Right atrium auricular region (tissue), 2 donors: ENCODE data around the gene SMIM14. TPM values are rescaled to one million over a fixed set of nuclear protein-coding genes. Genes with fewer than 3 reads are reported as not detected.
A peak's percentile ranks its signal among the peaks of the same experiment; 100 is the strongest.

ENCODE experiments used
- DNase-seq: peaks from one replicate; pipeline ENCODE4 v3.0.0-alpha.2; 2019; ENCODE audit warnings: low spot score
- H3K27ac ChIP-seq, 2 donors: fragments of 200-600 bp; sonication (generic); 1 replicate in 1 of 2; 2 replicates in 1 of 2; pipeline ENCODE4 v1.5.1; 2016 to 2019
- H3K27me3 ChIP-seq, 2 donors: fragments of 200-600 bp; sonication (generic); one replicate each; pipeline versions ENCODE4 v1.5.1 to v1.6.0; 2017 to 2019
- H3K36me3 ChIP-seq: fragments of 200-600 bp; sonication (generic); one replicate; pipeline ENCODE4 v1.5.1; 2016
- H3K4me1 ChIP-seq, 2 donors: fragments of 200-600 bp; sonication (generic); one replicate each; pipeline versions ENCODE4 v1.5.1 to v1.6.0; 2017 to 2019
- H3K4me3 ChIP-seq, 2 donors: fragments of 200-600 bp; sonication (generic); 1 replicate in 1 of 2; 2 replicates in 1 of 2; pipeline ENCODE4 v1.5.1; 2017 to 2019; ENCODE audit warnings: mild to moderate bottlenecking in 1 of 2, moderate library complexity in 1 of 2
- H3K9me3 ChIP-seq, 2 donors: fragments of 200-600 bp; sonication (generic); one replicate each; pipeline ENCODE4 v1.5.1; 2019
- total RNA-seq, 2 donors: library from RNA; depleted of rRNA; stranded (reverse); fragments of >200 nt; gene quantifications; one replicate each; pipeline ENCODE4 v1.1.0, GENCODE V29; 2016
- TF ChIP-seq, protein P1 (sequence below), 2 donors: fragments of 200-600 bp; sonication (generic); IDR thresholded peaks; one replicate each; pipeline ENCODE4 v1.5.1; 2019; ENCODE audit warnings: antibody characterized with exemption in 2 of 2

Gene SMIM14
- total RNA-seq, 2 donors from 2014 or later: 15.2 to 16.6 TPM

DNA sequence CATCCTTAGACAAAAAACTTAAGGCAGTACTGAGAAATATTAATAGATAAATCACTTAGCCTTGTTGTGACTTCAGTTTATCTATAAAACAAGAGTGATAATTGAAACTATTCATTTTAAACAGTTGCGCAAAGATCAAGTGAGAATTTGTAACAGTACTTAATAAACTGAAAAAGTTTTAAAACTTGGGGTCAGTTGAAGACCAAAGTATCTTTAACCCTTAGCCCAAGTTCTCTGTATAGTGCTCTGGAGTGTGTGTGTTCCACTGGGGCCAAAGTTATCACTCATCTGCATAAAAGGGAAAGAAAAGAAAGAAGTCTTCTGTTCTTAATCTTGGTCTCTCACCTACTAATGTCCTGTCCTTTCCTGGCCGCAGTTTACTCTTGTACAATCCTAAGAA, 11.3 kb downstream of the SMIM14 start:
- no peaks in the 10 kb centered on the region for H3K9me3 ChIP-seq
- H3K36me3 ChIP-seq: no peaks in the 10 kb centered on the region
- DNase-seq: no peak
- no peak overlapping the region for H3K27ac ChIP-seq
- no peaks in the 10 kb centered on the region for H3K27me3 ChIP-seq
- TF ChIP-seq, protein P1, sequence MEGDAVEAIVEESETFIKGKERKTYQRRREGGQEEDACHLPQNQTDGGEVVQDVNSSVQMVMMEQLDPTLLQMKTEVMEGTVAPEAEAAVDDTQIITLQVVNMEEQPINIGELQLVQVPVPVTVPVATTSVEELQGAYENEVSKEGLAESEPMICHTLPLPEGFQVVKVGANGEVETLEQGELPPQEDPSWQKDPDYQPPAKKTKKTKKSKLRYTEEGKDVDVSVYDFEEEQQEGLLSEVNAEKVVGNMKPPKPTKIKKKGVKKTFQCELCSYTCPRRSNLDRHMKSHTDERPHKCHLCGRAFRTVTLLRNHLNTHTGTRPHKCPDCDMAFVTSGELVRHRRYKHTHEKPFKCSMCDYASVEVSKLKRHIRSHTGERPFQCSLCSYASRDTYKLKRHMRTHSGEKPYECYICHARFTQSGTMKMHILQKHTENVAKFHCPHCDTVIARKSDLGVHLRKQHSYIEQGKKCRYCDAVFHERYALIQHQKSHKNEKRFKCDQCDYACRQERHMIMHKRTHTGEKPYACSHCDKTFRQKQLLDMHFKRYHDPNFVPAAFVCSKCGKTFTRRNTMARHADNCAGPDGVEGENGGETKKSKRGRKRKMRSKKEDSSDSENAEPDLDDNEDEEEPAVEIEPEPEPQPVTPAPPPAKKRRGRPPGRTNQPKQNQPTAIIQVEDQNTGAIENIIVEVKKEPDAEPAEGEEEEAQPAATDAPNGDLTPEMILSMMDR (IDR thresholded peaks at IDR 0.05): no peak
- H3K4me3 ChIP-seq: no peak overlapping the region
- peaks cover 0 to 7% of the 10 kb centered on the region in 2 donors for H3K4me1 ChIP-seq

DNA sequence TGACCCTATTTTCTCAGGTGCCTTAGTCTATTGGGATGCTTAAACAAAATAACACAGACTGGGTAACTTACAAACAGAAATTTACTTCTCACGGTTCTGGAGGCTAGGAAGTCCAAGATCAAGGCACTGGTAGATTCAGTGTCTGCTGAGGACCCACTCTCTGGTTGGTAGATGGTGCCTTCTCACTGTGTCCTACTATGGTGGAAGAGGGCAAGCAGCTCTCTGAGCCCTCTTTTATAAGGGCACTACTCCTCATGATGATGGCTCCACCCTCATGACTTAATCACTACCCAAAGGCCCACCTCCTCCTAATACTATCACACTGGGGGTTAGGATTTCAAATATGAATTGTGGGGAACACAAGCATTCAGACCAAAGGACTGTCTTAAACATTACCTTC, 11.8 kb downstream of the SMIM14 start:
- H3K4me3 ChIP-seq: no peak overlapping the region
- no peak overlapping the region for H3K27ac ChIP-seq
- DNase-seq: no peak
- TF ChIP-seq, protein P1 (IDR thresholded peaks at IDR 0.05): no peak
- no peaks in the 10 kb centered on the region for H3K9me3 ChIP-seq
- no peaks in the 10 kb centered on the region for H3K27me3 ChIP-seq
- H3K4me1 ChIP-seq: peaks cover 0 to 12% of the 10 kb centered on the region in 2 donors
- H3K36me3 ChIP-seq: no peaks in the 10 kb centered on the region

DNA sequence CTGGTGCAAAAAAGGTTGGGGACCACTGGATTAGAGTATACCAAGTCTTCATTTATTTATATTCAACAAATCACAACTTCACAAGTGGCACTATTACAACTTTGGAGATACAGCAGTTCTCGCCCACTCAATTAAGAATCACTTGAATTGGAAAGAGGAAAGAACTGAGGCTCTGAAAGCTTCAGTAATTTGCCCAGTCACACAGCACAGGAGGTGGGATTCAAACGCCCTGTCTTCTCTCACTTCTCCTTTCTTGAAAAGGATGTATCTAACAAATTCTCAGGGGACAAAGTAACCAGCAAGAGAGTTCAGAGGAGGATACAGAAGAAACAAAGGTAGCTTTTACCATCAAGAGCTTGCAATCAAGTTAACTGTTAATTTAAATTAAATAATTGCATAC, 12.4 kb downstream of the SMIM14 start:
- Histone ChIP-seq H3K27ac (no peak overlapping the region), H3K4me3 (no peak overlapping the region), H3K27me3 (no peaks in the 10 kb centered on the region), H3K36me3 (no peaks in the 10 kb centered on the region), H3K4me1 (peaks cover 0 to 19% of the 10 kb centered on the region in 2 donors), H3K9me3 (no peaks in the 10 kb centered on the region)
- TF ChIP-seq, protein P1 (IDR thresholded peaks at IDR 0.05): no peak
- DNase-seq: no peak

DNA sequence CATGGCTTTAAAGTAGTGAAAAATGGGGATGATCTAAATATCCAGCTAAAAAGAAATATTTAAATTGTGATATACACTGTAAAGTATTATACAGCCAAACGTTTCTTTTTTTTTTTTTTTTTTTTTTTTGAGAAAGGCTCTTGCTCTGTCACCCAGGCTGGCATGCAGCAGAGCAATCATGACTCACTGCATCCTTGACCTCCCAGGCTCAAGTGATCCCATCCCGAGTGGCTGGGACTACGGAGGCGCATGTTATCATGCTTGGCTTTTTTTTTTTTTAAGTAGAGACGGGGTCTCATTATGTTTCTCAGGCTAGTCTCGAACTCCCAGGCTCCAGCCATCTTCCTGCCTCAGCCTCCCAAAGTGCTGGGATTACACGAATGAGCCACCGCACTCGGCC, 17.1 kb downstream of the SMIM14 start:
- Histone ChIP-seq H3K27ac (peak overlapping the region; percentile 65 to 76), H3K4me3 (no peak overlapping the region), H3K9me3 (no peaks in the 10 kb centered on the region), H3K36me3 (no peaks in the 10 kb centered on the region), H3K27me3 (no peaks in the 10 kb centered on the region), H3K4me1 (peaks cover 0 to 29% of the 10 kb centered on the region in 2 donors)
- DNase-seq: peak; percentile 73
- TF ChIP-seq, protein P1 (IDR thresholded peaks at IDR 0.05): no peak

DNA sequence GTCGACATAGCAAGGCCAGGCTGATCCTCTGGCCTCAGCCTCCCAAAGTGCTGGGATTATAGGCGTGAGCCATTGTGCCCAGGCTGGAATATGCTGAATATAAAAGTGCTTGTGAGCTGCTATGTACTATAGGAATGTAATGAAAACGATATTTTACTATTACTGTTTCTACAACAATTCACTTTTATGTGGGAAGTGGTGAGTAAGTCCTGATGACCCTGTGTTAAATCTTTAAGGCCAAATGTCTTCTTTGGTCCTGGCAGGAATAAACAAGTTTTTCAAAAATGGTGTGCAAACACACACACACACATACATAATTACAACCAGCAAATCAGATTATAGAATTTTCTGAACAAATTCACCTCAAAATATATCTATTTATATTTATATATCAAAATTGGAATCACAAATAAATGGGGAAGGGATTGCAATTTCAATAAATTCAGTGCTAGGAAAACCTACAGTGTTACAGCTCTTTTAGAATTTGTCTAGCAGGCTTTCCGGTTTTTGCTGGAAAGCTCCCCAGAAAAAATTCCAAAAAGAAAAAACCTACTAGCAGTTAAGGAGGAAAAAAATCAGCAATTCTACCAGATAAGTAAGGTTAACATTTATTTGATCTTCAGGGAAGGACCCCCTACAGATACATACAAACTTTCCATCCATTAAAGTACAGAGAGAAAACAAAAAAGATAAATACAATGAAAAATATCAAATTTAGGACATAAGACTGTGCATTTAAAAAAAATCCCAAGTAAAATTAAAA, 17.9 kb downstream of the SMIM14 start:
- Histone ChIP-seq H3K4me1 (peaks cover 0 to 29% of the 10 kb centered on the region in 2 donors), H3K4me3 (no peak overlapping the region), H3K27me3 (no peaks in the 10 kb centered on the region), H3K9me3 (no peaks in the 10 kb centered on the region), H3K36me3 (no peaks in the 10 kb centered on the region), H3K27ac (peak overlapping the region in 1 of 2 donors; percentile 76)
- TF ChIP-seq, protein P1 (IDR thresholded peaks at IDR 0.05): no peak
- DNase-seq: no peak

DNA sequence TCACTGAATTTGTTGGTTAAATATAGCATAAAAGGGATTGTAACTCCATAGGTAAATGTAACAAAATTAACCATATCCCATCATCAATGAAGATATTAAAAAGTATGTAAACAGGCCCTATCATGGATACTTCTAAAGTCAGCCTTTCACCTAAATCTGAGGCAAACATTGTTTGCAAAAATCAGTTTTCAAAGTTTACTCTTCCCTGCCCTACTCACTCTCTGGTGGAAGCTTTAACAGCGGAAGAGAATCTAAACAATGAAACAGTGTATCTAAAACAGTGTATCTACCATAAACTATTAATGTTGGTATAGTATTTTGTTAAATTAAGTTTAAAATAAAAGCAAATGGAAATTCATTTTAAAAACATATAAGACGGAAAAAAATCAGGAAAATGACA, 21.1 kb downstream of the SMIM14 start:
- Histone ChIP-seq H3K9me3 (no peaks in the 10 kb centered on the region), H3K4me1 (peaks cover 0 to 45% of the 10 kb centered on the region in 2 donors), H3K36me3 (no peaks in the 10 kb centered on the region), H3K27me3 (no peaks in the 10 kb centered on the region), H3K27ac (no peak overlapping the region), H3K4me3 (no peak overlapping the region)
- TF ChIP-seq, protein P1 (IDR thresholded peaks at IDR 0.05): no peak
- no peak for DNase-seq
